Caco-2 (cell line): ENCODE data around the gene ACSBG1. TPM values are rescaled to one million over a fixed set of nuclear protein-coding genes. Genes with fewer than 3 reads are reported as not detected.
A peak's percentile ranks its signal among the peaks of the same experiment; 100 is the strongest.

Source experiments
- BruUV-seq: library from RNA; stranded (reverse); fragments of 400-500 nt; replicated peaks from 2 replicates; lab custom pipeline; 2021; lab: Mats Ljungman, UMichigan
- CTCF ChIA-PET: fragments of 300-600 bp; sonication (Branson Sonifier 250); formaldehyde crosslinking; loops from one replicate; lab custom pipeline; 2022; ENCODE audit warnings: antibody characterized with exemption; lab: Charles Lee
- POLR2A ChIA-PET: fragments of 300-600 bp; sonication (Branson Sonifier 250); formaldehyde crosslinking; loops from one replicate; lab custom pipeline; 2022; ENCODE audit warnings: antibody characterized with exemption; lab: Charles Lee
- DNase-seq, 2 experiments: peaks; one replicate each; pipeline versions ENCODE4 v3.0.0 to v3.0.0-alpha.2; 2020 to 2022
- H3K27me3 ChIP-seq: replicated peaks from 2 replicates; pipeline ENCODE4 v1.6.0; 2011; ENCODE audit warnings: low read length; ENCODE audit not compliant: control insufficient read depth, insufficient read depth
- H3K36me3 ChIP-seq: 2 replicates; pipeline ENCODE4 v1.5.1; 2011; ENCODE audit warnings: low read length; ENCODE audit not compliant: control insufficient read depth, insufficient read depth
- H3K4me1 ChIP-seq: fragments of 250-450 bp; sonication (Bioruptor Pico); 2 replicates; pipeline ENCODE4 v1.5.1; 2020; ENCODE audit warnings: mild to moderate bottlenecking
- H3K4me3 ChIP-seq: 2 replicates; pipeline ENCODE4 v1.5.1; 2011; ENCODE audit warnings: low read depth, mild to moderate bottlenecking, control low read depth, low read length
- H3K9me3 ChIP-seq: fragments of 250-450 bp; sonication (Bioruptor Pico); 2 replicates; pipeline ENCODE4 v1.5.1; 2020; ENCODE audit warnings: mild to moderate bottlenecking, moderate library complexity
- H3K27ac Mint-ChIP-seq: one replicate; pipeline ENCODE4 v1.8.0; 2022; ENCODE audit warnings: mixed read lengths; ENCODE audit not compliant: unreplicated experiment
- H3K27me3 Mint-ChIP-seq: one replicate; pipeline ENCODE4 v1.8.0; 2022; ENCODE audit warnings: mixed read lengths; ENCODE audit not compliant: insufficient read depth, unreplicated experiment
- H3K36me3 Mint-ChIP-seq: one replicate; pipeline ENCODE4 v1.8.0; 2022; ENCODE audit warnings: mild to moderate bottlenecking, mixed read lengths; ENCODE audit not compliant: insufficient read depth, unreplicated experiment
- H3K4me1 Mint-ChIP-seq: one replicate; pipeline ENCODE4 v1.8.0; 2022; ENCODE audit warnings: low read depth, mixed read lengths; ENCODE audit not compliant: unreplicated experiment
- H3K4me3 Mint-ChIP-seq: one replicate; pipeline ENCODE4 v1.8.0; 2022; ENCODE audit warnings: mild to moderate bottlenecking, moderate library complexity, mixed read lengths; ENCODE audit not compliant: unreplicated experiment
- H3K9me3 Mint-ChIP-seq: one replicate; pipeline ENCODE4 v1.8.0; 2022; ENCODE audit warnings: mixed read lengths; ENCODE audit not compliant: unreplicated experiment
- intact Hi-C: fragments of 100-400 bp; cut with micrococcal nuclease; formaldehyde crosslinking; loops from one replicate; pipeline ENCODE4 v1.10.0; 2022; ENCODE audit not compliant: unreplicated experiment
- total RNA-seq: library from RNA; stranded (reverse); gene quantifications from 2 replicates; pipeline ENCODE4 v1.2.3, GENCODE V29; 2022
- TF ChIP-seq, protein P1 (sequence below), 2 experiments: fragments of 200-600 bp in 1 of 2; IDR thresholded peaks; 1 replicate in 1 of 2; 2 replicates in 1 of 2; pipeline versions ENCODE4 v1.5.1 to v1.8.0; 2011 to 2022; ENCODE audit warnings: antibody characterized with exemption in 1 of 2, control low read depth in 1 of 2, inconsistent platforms in 1 of 2, low read depth in 1 of 2, low read length in 1 of 2, mild to moderate bottlenecking in 1 of 2, moderate library complexity in 1 of 2; ENCODE audit not compliant: insufficient read depth in 1 of 2, severe bottlenecking in 1 of 2, unreplicated experiment in 1 of 2

The ACSBG1 gene
- total RNA-seq, 1 experiment from 2014 or later, result not detected

DNA sequence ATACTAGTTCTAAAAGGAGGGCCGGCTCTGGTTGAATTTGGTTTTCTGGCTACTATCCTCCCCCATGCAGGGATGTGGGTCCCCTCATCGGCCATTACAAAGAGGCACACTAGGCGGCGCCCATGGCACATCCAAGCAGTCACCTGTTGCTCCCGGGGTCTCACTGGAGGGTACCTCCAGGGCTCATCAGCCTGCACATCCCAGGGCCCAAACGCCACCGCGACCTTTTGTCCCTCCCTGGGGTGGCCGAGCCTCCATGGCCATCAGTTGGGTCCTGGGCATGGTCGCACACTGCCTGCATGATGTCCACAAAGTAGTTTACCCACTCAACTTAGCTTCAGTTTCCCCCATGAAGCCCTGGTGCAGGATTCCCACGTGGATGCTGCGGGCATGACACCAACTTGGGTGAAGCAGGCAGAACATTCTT lies 56.9 kb downstream of the ACSBG1 start:
- H3K4me3 Mint-ChIP-seq, result no peak overlapping the region
- H3K27me3 ChIP-seq, result no peaks in the 10 kb centered on the region
- H3K36me3 Mint-ChIP-seq, result no peaks in the 10 kb centered on the region
- ChIA-PET CTCF (interaction anchor here (1.0 to 2.0 kb wide), 2 partner anchors 18 to 65 kb away, joined by 3 to 6 read pairs; no protein-coding TSS in a partner anchor), POLR2A (no interaction called here)
- TF ChIP-seq, protein P1, sequence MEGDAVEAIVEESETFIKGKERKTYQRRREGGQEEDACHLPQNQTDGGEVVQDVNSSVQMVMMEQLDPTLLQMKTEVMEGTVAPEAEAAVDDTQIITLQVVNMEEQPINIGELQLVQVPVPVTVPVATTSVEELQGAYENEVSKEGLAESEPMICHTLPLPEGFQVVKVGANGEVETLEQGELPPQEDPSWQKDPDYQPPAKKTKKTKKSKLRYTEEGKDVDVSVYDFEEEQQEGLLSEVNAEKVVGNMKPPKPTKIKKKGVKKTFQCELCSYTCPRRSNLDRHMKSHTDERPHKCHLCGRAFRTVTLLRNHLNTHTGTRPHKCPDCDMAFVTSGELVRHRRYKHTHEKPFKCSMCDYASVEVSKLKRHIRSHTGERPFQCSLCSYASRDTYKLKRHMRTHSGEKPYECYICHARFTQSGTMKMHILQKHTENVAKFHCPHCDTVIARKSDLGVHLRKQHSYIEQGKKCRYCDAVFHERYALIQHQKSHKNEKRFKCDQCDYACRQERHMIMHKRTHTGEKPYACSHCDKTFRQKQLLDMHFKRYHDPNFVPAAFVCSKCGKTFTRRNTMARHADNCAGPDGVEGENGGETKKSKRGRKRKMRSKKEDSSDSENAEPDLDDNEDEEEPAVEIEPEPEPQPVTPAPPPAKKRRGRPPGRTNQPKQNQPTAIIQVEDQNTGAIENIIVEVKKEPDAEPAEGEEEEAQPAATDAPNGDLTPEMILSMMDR (IDR thresholded peaks at IDR 0.05; ENCODE audit: insufficient read depth in 1 of 2, low read depth in 1 of 2, low read length in 1 of 2, severe bottlenecking in 1 of 2, unreplicated experiment in 1 of 2), result peak; percentile 55 to 65
- intact Hi-C loops, result loop anchor here (1.0 kb wide), 2 partner anchors 18 to 64 kb away; no protein-coding TSS in a partner anchor
- H3K27ac Mint-ChIP-seq, result no peak overlapping the region
- H3K4me1 Mint-ChIP-seq, result no peaks in the 10 kb centered on the region
- H3K9me3 ChIP-seq, result no peaks in the 10 kb centered on the region
- no peaks in the 10 kb centered on the region for H3K27me3 Mint-ChIP-seq
- no peaks in the 10 kb centered on the region for H3K36me3 ChIP-seq
- no peaks in the 10 kb centered on the region for H3K9me3 Mint-ChIP-seq
- H3K4me3 ChIP-seq, result no peak overlapping the region
- no TSS peak for BruUV-seq
- no peaks in the 10 kb centered on the region for H3K4me1 ChIP-seq
- peak in 1 of 2 experiments; percentile 42 for DNase-seq

DNA sequence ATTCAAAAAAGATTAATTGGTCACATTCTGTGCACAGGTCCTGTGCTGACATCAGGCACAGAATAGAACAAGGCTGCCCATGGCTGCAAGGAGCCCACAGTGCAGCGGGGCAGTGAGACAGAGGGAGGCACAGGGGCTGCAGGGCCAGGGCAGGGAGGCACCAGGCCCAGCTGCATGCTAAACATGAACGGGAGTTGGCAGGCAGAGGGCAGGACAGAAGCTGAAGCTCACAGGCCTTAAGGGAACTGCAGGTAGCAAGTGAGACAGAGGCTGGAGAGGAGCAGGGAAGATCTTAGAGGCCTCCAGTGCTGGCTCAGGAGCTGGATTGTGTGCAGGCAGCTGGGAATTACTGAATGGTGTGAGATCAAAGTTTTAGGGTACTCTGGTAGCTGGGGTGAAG lies 59.0 kb downstream of the ACSBG1 start:
- H3K4me3 Mint-ChIP-seq, result no peak overlapping the region
- H3K4me1 ChIP-seq, result no peaks in the 10 kb centered on the region
- H3K9me3 Mint-ChIP-seq, result no peaks in the 10 kb centered on the region
- TF ChIP-seq, protein P1 (IDR thresholded peaks at IDR 0.05; ENCODE audit: insufficient read depth in 1 of 2, low read depth in 1 of 2, low read length in 1 of 2, severe bottlenecking in 1 of 2, unreplicated experiment in 1 of 2), result no peak
- H3K27ac Mint-ChIP-seq, result no peak overlapping the region
- H3K4me1 Mint-ChIP-seq, result no peaks in the 10 kb centered on the region
- H3K27me3 Mint-ChIP-seq, result no peaks in the 10 kb centered on the region
- H3K4me3 ChIP-seq, result no peak overlapping the region
- no TSS peak for BruUV-seq
- H3K27me3 ChIP-seq, result no peaks in the 10 kb centered on the region
- CTCF ChIA-PET, result no interaction called here
- intact Hi-C loops, result no loop called here
- H3K36me3 Mint-ChIP-seq, result no peaks in the 10 kb centered on the region
- H3K36me3 ChIP-seq, result no peaks in the 10 kb centered on the region
- no peaks in the 10 kb centered on the region for H3K9me3 ChIP-seq
- POLR2A ChIA-PET, result no interaction called here
- DNase-seq, result no peak

DNA sequence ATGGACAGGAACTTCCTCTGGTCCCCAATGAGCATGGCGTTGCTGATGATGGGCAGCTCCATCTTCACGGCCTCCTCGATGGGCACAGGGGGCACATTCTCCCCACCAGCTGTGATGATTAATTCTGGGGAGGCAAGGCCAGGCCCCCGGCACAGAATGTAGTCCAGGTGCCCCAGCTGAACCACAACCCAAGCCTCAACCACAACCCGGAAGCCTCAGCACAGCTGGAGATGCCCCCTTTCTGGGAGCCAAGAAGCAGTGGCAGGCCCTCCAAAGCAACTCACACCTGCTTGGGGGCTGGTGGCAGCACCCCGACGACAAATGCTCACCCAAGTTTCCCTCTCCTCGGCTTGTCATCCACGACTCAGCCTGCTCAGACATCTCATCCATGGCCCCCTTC lies 60.0 kb downstream of the ACSBG1 start:
- no TSS peak for BruUV-seq
- H3K4me1 ChIP-seq, result no peaks in the 10 kb centered on the region
- ChIA-PET POLR2A (no interaction called here), CTCF (no interaction called here)
- no peaks in the 10 kb centered on the region for H3K27me3 ChIP-seq
- Mint-ChIP-seq H3K27me3 (no peaks in the 10 kb centered on the region), H3K36me3 (peaks cover 6% of the 10 kb centered on the region), H3K4me3 (no peak overlapping the region), H3K27ac (no peak overlapping the region), H3K4me1 (no peaks in the 10 kb centered on the region), H3K9me3 (no peaks in the 10 kb centered on the region)
- no peak overlapping the region for H3K4me3 ChIP-seq
- no peaks in the 10 kb centered on the region for H3K9me3 ChIP-seq
- intact Hi-C loops, result no loop called here
- TF ChIP-seq, protein P1 (IDR thresholded peaks at IDR 0.05; ENCODE audit: insufficient read depth in 1 of 2, low read depth in 1 of 2, low read length in 1 of 2, severe bottlenecking in 1 of 2, unreplicated experiment in 1 of 2), result no peak
- no peak for DNase-seq
- H3K36me3 ChIP-seq, result no peaks in the 10 kb centered on the region
